Occipital lobe (tissue), 2 donors: ENCODE data around the gene KIF21A. TPM values are rescaled to one million over a fixed set of nuclear protein-coding genes. Genes with fewer than 3 reads are reported as not detected.

ENCODE experiments used
- DNase-seq: peaks from one replicate; lab custom pipeline; 2025; lab: John Stamatoyannopoulos, UW
- total RNA-seq: library from RNA; depleted of rRNA; stranded (reverse); fragments of >200 nt; gene quantifications from one replicate; pipeline ENCODE4 v1.2.3, GENCODE V29; 2014

Gene KIF21A
- total RNA-seq, 1 donor from 2014 or later = 202 TPM

- no peak for DNase-seq
Measured at GRCh38 chr12:39389399-39390150, 53.3 kb downstream of the KIF21A start.

DNA sequence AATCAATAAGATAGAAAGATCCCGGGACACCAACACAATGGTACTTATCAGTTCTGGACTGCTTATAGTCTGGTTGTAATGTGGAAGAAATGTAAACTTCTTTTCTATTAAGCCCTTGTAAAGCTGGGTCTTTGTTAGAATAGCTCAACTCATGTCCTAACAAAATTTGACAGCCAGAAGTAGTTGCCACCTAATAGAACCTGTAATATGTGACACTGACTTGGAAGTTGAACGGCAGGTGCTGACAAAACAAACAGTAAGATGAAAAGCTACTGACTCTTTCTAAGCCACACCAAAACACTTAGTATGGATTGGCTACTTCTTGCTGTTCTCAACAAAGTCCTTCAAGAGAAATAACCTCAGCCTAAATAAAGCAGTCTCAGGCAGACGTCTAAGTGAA lies 56.6 kb downstream of the KIF21A start:
- no peak for DNase-seq

DNA sequence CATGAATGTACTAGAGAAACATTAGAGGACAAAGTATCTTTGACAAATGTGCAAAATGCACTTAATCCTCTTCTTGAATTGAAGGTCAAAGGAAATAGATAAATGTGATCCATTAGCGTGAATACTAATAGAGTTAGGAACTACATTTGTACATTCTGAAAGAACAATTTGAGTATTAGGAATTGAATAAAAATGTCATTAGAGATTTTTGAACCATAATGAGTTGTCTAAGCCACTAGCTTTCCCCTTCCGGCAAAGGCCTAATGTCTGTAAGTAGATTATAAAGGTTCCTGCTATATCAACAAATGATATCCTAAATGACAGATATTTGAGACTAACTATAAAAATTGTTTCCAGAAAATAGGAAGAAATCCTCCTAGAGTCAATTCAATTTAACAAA lies 59.8 kb downstream of the KIF21A start:
- DNase-seq = no peak

DNA sequence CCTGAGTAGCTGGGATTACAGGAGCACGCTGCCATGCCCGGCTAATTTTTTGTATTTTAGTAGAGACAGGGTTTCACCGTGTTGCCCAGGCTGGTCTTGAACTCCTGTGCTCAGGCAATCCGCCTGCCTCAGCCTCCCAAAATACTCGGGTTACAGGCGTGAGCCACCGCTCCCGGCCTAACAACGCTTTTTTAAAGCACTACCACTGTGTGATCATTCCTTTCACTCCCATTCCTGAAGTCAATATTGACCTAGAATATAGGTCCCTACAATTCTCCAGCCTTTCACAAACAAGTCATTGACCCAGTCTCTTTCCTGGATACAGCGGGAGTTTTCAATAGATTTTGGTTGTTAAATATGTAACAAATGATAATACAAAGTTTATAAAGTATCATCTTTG lies 62.8 kb downstream of the KIF21A start:
- no peak for DNase-seq

GRCh38 chr12:39378341-39378740 lies 64.6 kb downstream of the KIF21A start:
- no peak for DNase-seq

DNA sequence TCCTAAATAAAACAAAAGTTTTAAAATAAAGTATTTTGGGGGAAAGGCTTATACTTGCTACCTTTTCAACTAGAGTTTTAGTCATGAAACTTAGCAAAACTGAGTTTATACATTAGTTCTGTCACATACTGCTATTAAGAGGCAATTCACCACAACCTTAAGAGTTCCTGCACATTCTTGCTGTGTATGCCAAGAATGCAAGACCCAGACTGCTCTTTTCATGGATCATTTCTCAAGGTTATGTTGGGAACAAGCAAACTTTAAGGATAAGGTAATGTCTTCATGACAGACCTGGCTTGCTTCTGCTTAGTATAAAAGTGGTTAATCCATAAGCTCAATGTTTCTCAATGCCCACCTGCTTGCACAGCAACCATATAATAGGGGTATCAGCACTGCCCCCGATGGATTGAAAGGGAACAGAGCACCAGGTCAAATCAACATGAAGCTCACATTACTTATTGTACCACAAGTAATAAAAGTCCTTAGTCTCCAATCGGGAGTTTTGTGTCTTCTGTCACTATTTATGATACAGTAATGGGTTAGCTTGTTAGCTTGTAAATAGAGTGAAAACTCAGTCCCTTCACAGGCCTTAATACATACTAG lies 67.6 kb downstream of the KIF21A start:
- no peak for DNase-seq

- no peak for DNase-seq
Measured at GRCh38 chr12:39372929-39373328, 70.0 kb downstream of the KIF21A start.

DNA sequence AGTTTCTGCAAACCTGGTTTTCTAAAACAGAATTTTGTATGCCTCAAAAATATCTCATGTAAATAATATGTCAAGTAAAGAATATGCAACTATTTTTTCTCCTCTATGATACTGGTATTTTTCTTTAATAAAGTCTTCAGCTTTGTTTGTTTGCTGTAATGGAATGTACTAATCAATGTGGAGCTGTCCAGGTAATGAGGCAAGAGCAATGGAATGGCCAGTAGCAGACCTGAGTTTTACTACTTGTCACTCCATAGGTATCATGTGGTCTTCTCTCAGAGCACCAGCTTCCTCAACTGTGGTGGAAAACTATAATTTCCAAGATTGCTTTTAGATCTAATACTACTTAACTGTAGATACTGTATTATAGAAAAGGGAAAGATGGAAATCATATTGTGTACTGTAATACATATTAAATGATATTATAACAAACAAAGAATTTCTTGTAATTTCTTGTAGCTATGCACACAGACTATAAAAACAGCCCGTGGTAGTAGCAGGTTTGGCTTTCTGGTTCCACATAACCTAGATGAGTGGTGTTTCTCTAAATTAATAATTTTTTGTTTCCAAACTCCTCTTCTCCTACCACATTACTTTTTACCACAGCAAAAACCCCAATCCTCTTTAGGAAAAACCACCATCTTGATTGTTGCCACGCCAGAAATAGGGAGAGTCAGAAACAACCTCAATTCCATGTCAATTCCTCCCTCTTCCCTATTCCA lies 70.6 kb downstream of the KIF21A start:
- DNase-seq = no peak

DNA sequence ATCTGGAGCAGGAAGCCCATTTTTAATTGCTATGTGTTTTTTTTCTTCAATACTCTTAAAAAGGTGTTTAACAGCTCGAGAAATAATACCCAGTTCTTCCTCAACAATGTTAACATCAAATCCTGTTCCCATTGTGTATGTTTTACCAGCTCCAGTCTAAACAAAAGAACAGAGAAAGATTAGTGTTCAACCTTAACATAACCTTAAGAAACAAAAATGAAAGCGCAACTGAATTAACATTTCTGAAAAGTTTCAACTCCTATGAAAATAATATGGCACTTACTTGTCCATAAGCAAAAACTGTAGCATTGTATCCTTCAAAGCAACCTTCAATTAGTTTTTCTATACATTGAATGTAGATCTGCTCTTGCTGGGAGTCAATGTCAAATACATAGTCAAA lies 73.2 kb downstream of the KIF21A start:
- no peak for DNase-seq

DNA sequence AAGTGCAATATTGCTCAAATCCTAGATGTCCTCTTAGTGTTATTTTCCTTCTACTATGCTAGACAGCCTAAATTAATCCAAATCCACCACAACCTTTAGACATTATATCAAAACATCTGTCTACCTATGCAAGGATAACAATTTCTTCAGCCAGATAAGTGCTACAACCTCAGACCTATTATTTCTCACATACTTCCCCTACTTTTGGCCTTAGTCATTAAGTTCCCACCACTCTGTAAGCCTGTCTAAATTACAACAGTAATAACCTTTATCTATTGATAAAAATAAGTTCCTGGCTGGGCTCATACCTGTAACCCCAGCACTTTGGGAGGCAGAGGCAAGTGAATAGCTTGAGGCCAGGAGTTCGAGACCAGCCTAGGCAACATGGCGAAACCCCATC lies 74.0 kb downstream of the KIF21A start:
- no peak for DNase-seq

DNA sequence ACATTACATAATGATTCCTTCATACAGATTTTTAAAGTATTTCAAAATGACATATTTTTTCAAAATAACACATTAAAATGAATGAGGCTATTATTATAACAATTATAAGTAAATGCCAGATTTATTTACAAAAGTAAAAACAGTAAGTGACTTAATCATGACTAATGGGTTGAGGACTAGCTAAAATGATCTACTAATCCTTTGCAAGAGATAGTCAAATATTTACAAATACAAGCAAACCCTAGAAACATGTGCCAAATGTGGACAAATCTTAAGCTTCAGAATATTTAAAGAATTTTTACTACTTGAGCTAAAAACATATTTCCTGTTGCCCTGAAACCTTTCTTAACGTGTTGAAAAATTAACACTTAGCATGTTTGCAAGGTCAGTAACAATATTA lies 74.8 kb downstream of the KIF21A start:
- no peak for DNase-seq

DNA sequence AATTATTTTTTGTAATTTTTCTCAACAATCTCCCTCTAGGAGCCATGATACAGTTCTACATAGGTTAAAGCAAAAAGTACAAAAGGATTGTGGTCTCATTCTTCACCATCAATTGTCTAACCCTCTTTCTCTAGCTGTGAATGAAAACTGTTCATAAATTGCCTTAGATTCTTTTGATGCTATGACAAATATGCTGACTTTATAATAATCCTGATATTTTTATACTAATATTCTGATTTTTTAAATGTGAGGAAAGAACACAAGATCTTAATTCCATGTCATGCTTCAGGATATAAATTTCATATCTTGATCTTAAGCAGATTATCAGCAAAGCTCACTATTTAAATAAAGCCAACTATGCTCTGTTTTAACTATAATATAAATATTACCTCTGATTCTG lies 75.4 kb downstream of the KIF21A start:
- DNase-seq = no peak

GRCh38 chr12:39365364-39366001 lies 77.4 kb downstream of the KIF21A start:
- no peak for DNase-seq

- no peak for DNase-seq
Measured at GRCh38 chr12:39364196-39364595, 78.7 kb downstream of the KIF21A start.

DNA sequence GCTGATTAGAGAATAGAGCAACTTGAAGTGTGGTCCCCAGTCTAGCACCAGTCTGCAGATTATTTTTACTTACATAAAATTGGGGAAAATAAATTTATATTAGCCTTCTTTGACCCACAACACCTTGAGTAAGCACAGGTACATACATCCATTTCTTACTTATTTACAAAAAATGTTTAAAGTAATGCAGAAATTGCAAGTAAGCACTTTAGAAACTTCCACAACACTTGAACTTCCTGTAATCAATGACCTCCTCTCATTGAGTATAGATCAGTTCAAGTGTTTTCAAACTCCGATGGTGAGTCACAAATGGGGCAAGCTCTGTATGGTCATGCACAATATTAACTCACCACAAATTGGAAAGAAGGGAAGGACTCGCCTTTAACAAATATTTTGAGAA lies 83.3 kb downstream of the KIF21A start:
- no peak for DNase-seq

DNA sequence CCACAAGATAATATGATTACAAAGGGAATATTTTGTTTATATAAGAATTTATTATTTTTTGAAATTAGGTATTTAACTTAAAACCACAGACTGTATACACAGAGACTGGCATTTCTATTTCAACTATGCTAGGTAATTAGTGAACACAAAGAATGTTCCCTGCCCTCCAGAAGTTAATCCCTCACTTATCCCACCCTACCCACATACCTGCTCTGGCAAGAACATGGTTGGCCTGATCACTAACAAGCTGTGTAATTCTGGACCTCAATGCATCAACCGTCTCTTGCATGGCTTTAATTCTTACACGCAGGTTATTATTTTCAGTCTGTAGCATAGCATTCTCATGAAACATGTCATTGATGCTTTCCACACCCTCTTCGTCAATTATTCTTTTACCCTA lies 85.9 kb downstream of the KIF21A start:
- no peak for DNase-seq

- DNase-seq = no peak
Measured at GRCh38 chr12:39355841-39356240, 87.1 kb downstream of the KIF21A start.

GRCh38 chr12:39354955-39355354 lies 88.0 kb downstream of the KIF21A start:
- no peak for DNase-seq

DNA sequence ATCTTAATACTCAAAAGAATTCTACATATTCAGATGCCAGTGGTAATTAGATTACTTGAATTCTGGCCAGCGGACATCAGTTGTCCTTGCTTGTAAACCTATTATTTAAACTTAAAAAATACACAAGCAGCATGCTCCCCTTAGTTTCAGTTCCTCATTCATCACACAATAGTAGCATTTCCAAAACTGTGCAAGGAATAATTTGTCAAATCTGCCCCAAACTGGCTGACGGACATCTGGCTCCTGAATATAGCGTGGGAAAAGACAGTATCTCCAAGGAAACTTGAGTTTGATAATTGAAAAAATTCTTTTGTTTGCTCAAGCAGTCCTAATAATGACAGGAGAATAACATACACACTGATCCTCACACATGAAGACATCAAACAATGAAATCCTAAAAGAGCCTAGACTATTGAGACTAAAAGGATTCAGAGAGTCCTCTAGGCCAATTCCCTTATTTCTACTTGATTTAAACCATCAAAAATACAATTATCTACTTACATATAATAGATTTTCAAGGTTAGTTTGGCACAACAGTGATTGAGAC lies 90.4 kb downstream of the KIF21A start:
- no peak for DNase-seq

DNA sequence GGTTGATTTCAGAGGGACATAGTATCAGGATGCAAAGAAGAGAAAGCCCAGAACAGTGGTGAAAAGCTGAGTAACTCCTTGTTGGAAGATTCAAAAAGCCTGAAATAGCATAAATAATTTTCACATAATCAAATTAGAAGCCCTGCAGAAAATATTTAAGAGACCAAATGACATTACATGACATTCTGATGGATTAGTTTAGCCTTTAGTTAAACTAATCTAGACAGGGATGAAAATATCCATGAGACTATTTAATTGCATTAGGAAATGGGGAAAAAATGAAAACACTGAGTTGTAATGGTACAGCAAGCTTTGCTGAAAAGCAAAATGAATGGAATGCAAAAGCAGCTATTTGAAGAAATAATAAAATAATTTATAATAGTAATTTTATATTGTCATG lies 91.8 kb downstream of the KIF21A start:
- DNase-seq = no peak

DNA sequence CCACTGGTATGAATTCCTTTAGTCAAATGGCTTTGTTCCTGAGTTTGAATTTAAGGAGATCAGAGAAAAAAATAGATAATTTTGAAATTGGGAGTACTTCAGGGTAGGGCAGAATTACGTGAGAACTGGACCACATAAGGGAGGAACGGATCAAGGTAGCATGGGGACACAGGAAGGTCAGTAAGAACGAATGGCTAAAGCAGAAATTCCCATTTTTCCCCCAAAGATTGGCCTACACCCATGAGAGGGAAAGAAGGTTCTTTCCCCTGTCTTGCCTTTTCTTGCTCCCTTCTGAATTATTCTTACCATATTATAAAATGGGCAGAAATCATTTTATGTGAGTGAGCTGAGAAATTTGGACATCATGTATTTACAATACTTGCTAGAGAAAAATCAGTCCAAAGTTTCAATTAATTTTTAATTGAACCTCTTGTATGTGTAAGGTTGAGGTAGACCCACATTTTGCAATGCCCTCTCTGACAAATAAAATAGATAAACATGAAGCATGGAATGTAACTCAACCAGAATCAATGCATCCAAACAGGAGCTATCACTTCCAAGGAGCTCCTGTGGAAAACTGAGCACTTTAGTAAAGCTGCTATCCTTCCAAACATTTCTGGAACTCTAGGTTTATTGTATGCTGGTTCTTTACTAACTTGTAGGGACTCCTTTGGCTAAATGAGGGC lies 93.8 kb downstream of the KIF21A start:
- no peak for DNase-seq
